SK-N-SH (cell line): ENCODE measurements around the gene SLC25A29. TPM values are rescaled to one million over a fixed set of nuclear protein-coding genes. Genes with fewer than 3 reads are reported as not detected.

ENCODE experiments used
- CTCF ChIA-PET: fragments of 300-600, 350-600 bp; formaldehyde crosslinking; extraction: SDS; loops from one replicate; lab custom pipeline; 2021; lab: Yijun Ruan, JAX
- POLR2A ChIA-PET: fragments of 350-600 bp; sonication (Branson Sonifier 250); formaldehyde crosslinking; extraction: SDS; loops from one replicate; lab custom pipeline; 2020; ENCODE audit warnings: antibody characterized with exemption, inconsistent platforms; lab: Yijun Ruan, JAX
- DNase-seq: peaks from one replicate; pipeline ENCODE4 v3.0.0; 2012
- H2AFZ ChIP-seq: fragments of 200-600 bp; sonication (generic); 2 replicates; pipeline ENCODE4 v1.8.1; 2016; ENCODE audit warnings: antibody characterized with exemption, mild to moderate bottlenecking, low read depth
- H3F3A ChIP-seq: fragments of 200-600 bp; sonication (generic); replicated peaks from 2 replicates; pipeline ENCODE3; 2016; ENCODE audit warnings: antibody characterized with exemption, mild to moderate bottlenecking; ENCODE audit not compliant: insufficient read depth
- H3K27ac ChIP-seq, 2 experiments: fragments of 200-500 bp in 1 of 2; fragments of 200-600 bp in 1 of 2; sonication (Bioruptor generic) in 1 of 2; sonication (generic), shearing (Covaris generic) in 1 of 2; 2 replicates each; pipeline versions ENCODE4 v1.5.1 to v1.6.1; 2014 to 2016; ENCODE audit warnings: low read depth in 2 of 2, inconsistent platforms in 1 of 2, low read length in 1 of 2, mild to moderate bottlenecking in 1 of 2, mixed read lengths in 1 of 2
- H3K27me3 ChIP-seq: fragments of 200-600 bp; sonication (generic), shearing (Covaris generic); 2 replicates; pipeline ENCODE4 v1.6.1; 2016; ENCODE audit warnings: mixed run types; ENCODE audit not compliant: insufficient read depth
- H3K36me3 ChIP-seq, 2 experiments: fragments of 200-500 bp in 1 of 2; fragments of 200-600 bp in 1 of 2; sonication (Bioruptor generic) in 1 of 2; sonication (generic) in 1 of 2; replicated peaks in 1 of 2; 2 replicates each; pipeline versions ENCODE3 to v1.5.1; 2014 to 2016; ENCODE audit warnings: low read length in 1 of 2, mild to moderate bottlenecking in 1 of 2; ENCODE audit not compliant: insufficient read depth in 2 of 2, control insufficient read depth in 1 of 2
- H3K4me1 ChIP-seq, 2 experiments: fragments of 200-500 bp in 1 of 2; fragments of 200-600 bp in 1 of 2; sonication (Bioruptor generic) in 1 of 2; sonication (generic), shearing (Covaris generic) in 1 of 2; 2 replicates each; pipeline versions ENCODE4 v1.5.1 to v1.6.1; 2014 to 2016; ENCODE audit warnings: low read depth in 1 of 2, low read length in 1 of 2, mixed run types in 1 of 2; ENCODE audit not compliant: insufficient read depth in 2 of 2, control insufficient read depth in 1 of 2
- H3K4me2 ChIP-seq: fragments of 200-600 bp; sonication (generic), shearing (Covaris generic); 2 replicates; pipeline ENCODE4 v1.6.1; 2017; ENCODE audit warnings: mixed run types
- H3K4me3 ChIP-seq, 2 experiments: fragments of 200-500 bp in 1 of 2; fragments of 200-600 bp in 1 of 2; sonication (Bioruptor generic) in 1 of 2; sonication (generic), shearing (Covaris generic) in 1 of 2; 2 replicates each; pipeline versions ENCODE4 v1.5.1 to v1.8.1; 2014 to 2016; ENCODE audit warnings: low read depth in 2 of 2, inconsistent platforms in 1 of 2, low read length in 1 of 2, mild to moderate bottlenecking in 1 of 2, mixed read lengths in 1 of 2, moderate library complexity in 1 of 2
- H3K79me2 ChIP-seq: fragments of 200-600 bp; sonication (generic); 2 replicates; pipeline ENCODE4 v1.8.1; 2017; ENCODE audit warnings: mild to moderate bottlenecking; ENCODE audit not compliant: insufficient read depth
- H3K9ac ChIP-seq: fragments of 200-600 bp; sonication (generic); 2 replicates; pipeline ENCODE4 v1.6.1; 2017; ENCODE audit warnings: mixed run types
- H3K9me2 ChIP-seq: fragments of 200-600 bp; sonication (generic); 2 replicates; pipeline ENCODE4 v1.6.1; 2017; ENCODE audit warnings: mixed run types
- H3K9me3 ChIP-seq: fragments of 200-600 bp; sonication (generic); 2 replicates; pipeline ENCODE4 v1.6.1; 2017; ENCODE audit warnings: mixed run types, mild to moderate bottlenecking, moderate library complexity
- H4K20me1 ChIP-seq: fragments of 200-600 bp; sonication (generic); 2 replicates; pipeline ENCODE4 v1.6.1; 2017; ENCODE audit warnings: mild to moderate bottlenecking, mixed run types; ENCODE audit not compliant: insufficient read depth
- CTCF ChIP-seq: fragments of 200-600 bp; sonication (generic); IDR thresholded peaks from 2 replicates; pipeline ENCODE4 v1.6.1; 2017; ENCODE audit warnings: antibody characterized with exemption, mild to moderate bottlenecking, moderate library complexity
- EP300 ChIP-seq, 2 experiments: IDR thresholded peaks; 2 replicates each; pipeline versions ENCODE4 v1.4.0 to v1.6.1; 2012; ENCODE audit warnings: borderline replicate concordance in 1 of 2, low read depth in 1 of 2, low read length in 1 of 2
- EZH2phosphoT487 ChIP-seq: fragments of 200-600 bp; sonication (generic); IDR thresholded peaks from 2 replicates; pipeline ENCODE4 v1.6.1; 2017; ENCODE audit warnings: low read depth, mixed run types, mild to moderate bottlenecking, antibody characterized with exemption, moderate library complexity, borderline replicate concordance
- FOSL2 ChIP-seq: IDR thresholded peaks from 2 replicates; pipeline ENCODE4 v1.4.0; 2012; ENCODE audit warnings: low read depth, mild to moderate bottlenecking, moderate library complexity, borderline replicate concordance
- FOXJ3 ChIP-seq: sonication (generic); formaldehyde crosslinking; IDR thresholded peaks from 2 replicates; pipeline ENCODE4 v1.5.1; 2020; ENCODE audit warnings: mild to moderate bottlenecking, missing genetic modification reagents
- GABPA ChIP-seq: IDR thresholded peaks from 2 replicates; pipeline ENCODE4 v1.4.0; 2012; ENCODE audit warnings: low read depth, mild to moderate bottlenecking
- GATA2 ChIP-seq: sonication (generic); formaldehyde crosslinking; IDR thresholded peaks from 2 replicates; pipeline ENCODE4 v1.5.0; 2020; ENCODE audit warnings: mild to moderate bottlenecking, missing genetic modification reagents
- JUND ChIP-seq: IDR thresholded peaks from 2 replicates; pipeline ENCODE4 v1.4.0; 2012
- MEF2A ChIP-seq: IDR thresholded peaks from 2 replicates; pipeline ENCODE4 v1.4.0; 2012; ENCODE audit warnings: low read depth, borderline replicate concordance
- NRF1 ChIP-seq: IDR thresholded peaks from 2 replicates; pipeline ENCODE4 v1.6.1; 2012; ENCODE audit warnings: low read depth, mild to moderate bottlenecking, low read length
- POLR2AphosphoS5 ChIP-seq: IDR thresholded peaks from 2 replicates; pipeline ENCODE4 v1.6.1; 2012; ENCODE audit warnings: low read depth, low read length
- RAD21 ChIP-seq: IDR thresholded peaks from 2 replicates; pipeline ENCODE4 v1.6.1; 2012; ENCODE audit warnings: mild to moderate bottlenecking, low read length
- REST ChIP-seq: IDR thresholded peaks from 2 replicates; pipeline ENCODE4 v1.6.1; 2012; ENCODE audit warnings: mild to moderate bottlenecking, low read depth, low read length, moderate library complexity
- RFX5 ChIP-seq: IDR thresholded peaks from 2 replicates; pipeline ENCODE4 v1.6.1; 2012; ENCODE audit warnings: mild to moderate bottlenecking, improper control_type of control experiment, low read length
- SMC3 ChIP-seq: IDR thresholded peaks from 2 replicates; pipeline ENCODE4 v1.6.1; 2012; ENCODE audit warnings: low read depth, low read length, improper control_type of control experiment
- TAF1 ChIP-seq: IDR thresholded peaks from 2 replicates; pipeline ENCODE4 v1.6.1; 2012; ENCODE audit warnings: low read depth, mild to moderate bottlenecking, low read length, moderate library complexity, borderline replicate concordance
- TEAD4 ChIP-seq: IDR thresholded peaks from 2 replicates; pipeline ENCODE4 v1.4.0; 2012; ENCODE audit warnings: mild to moderate bottlenecking, borderline replicate concordance; ENCODE audit not compliant: insufficient read depth
- USF1 ChIP-seq: IDR thresholded peaks from 2 replicates; pipeline ENCODE4 v1.4.0; 2012; ENCODE audit warnings: low read depth, borderline replicate concordance
- USF2 ChIP-seq: fragments of 150-350 bp; IDR thresholded peaks from 2 replicates; pipeline ENCODE4 v1.6.1; 2017; ENCODE audit warnings: antibody characterized with exemption, low read length, low read depth, borderline replicate concordance
- YY1 ChIP-seq: IDR thresholded peaks from 2 replicates; pipeline ENCODE4 v1.4.0; 2012; ENCODE audit warnings: low read depth, mild to moderate bottlenecking
- WGBS: methylation state at CpG from one replicate; pipeline ENCODE4 v1.1.6; 2017; ENCODE audit warnings: low lambda C conversion rate; 5-methylcytosine and 5-hydroxymethylcytosine counted together
- polyA plus RNA-seq, 3 experiments: library from polyadenylated mRNA; depleted of rRNA; stranded (reverse); fragments of >200 nt; gene quantifications; 2 replicates each; pipeline ENCODE4 v1.2.3, GENCODE V29; 2012

Gene SLC25A29
- polyA plus RNA-seq, 1 of the 3 experiments (the other 2 are of a cell fraction) = 66.9 TPM

DNA sequence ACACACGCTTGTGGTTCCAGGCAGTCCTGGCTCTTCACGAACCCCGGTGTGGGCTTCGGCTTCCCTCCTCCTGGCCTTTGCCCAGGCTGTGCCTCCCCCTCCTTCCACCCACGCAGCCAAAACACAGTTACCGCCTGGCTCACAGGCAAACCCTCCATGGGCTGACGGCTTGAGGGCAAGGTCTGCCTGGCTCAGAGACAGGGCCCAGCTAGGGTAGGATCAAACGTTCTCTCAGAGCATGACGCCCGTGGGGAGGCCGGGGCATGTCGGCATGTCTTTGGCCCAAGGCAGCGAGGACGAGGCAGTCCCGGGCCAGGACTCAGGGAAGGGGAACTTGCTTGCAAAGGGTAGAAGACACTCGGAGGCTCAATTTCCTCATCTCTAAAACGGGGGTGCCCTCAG is 19.0 kb upstream of the SLC25A29 start:
- H3K27ac ChIP-seq = no peak overlapping the region
- H3K9ac ChIP-seq = no peak overlapping the region
- H3K4me3 ChIP-seq = no peak overlapping the region
- H3F3A ChIP-seq = no peaks in the 10 kb centered on the region
- CTCF ChIA-PET = no interaction called here
- no peaks in the 10 kb centered on the region for H3K9me3 ChIP-seq
- H4K20me1 ChIP-seq = no peaks in the 10 kb centered on the region
- no peaks in the 10 kb centered on the region for H3K9me2 ChIP-seq
- TF ChIP-seq FOSL2 (no peak), GATA2 (CRISPR knock-in tag) (no peak), TEAD4 (no peak), TAF1 (no peak), CTCF (no peak), NRF1 (no peak), RAD21 (no peak), FOXJ3 (no peak), USF1 (no peak), EZH2phosphoT487 (no peak), GABPA (no peak), JUND (no peak), RFX5 (no peak), YY1 (no peak), USF2 (no peak), EP300 (IDR thresholded peaks at IDR 0.05; ENCODE audit: borderline replicate concordance in 1 of 2, low read depth in 1 of 2, low read length in 1 of 2) (no peak), SMC3 (no peak), MEF2A (no peak), REST (no peak), POLR2AphosphoS5 (no peak)
- TF ChIP-seq, all 33 proteins: peak for 0
- Histone ChIP-seq H3K4me2 (no peak overlapping the region), H3K27me3 (no peaks in the 10 kb centered on the region), H2AFZ (no peak overlapping the region), H3K79me2 (no peaks in the 10 kb centered on the region), H3K4me1 (no peaks in the 10 kb centered on the region; a peak in 1 of 4 replicates), H3K36me3 (no peaks in the 10 kb centered on the region)
- POLR2A ChIA-PET = no interaction called here
- 73% methylated on average over 10 of the region's 17 CpGs for WGBS
- no peak for DNase-seq
